HFFc6 (cell line): ENCODE measurements around the gene ADAP1. TPM values are rescaled to one million over a fixed set of nuclear protein-coding genes. Genes with fewer than 3 reads are reported as not detected.

Experiments
- DNase-seq: peaks from one replicate; pipeline ENCODE4 v3.0.0-alpha.2; 2018
- H3K27ac Mint-ChIP-seq: 2 replicates; pipeline ENCODE4 v1.8.0; 2020; ENCODE audit warnings: mild to moderate bottlenecking, mixed read lengths
- H3K27me3 Mint-ChIP-seq: 2 replicates; pipeline ENCODE4 v1.8.0; 2021; ENCODE audit warnings: mild to moderate bottlenecking, moderate library complexity, mixed read lengths; ENCODE audit not compliant: insufficient read depth
- H3K36me3 Mint-ChIP-seq: 2 replicates; pipeline ENCODE4 v1.8.0; 2021; ENCODE audit warnings: low read depth, mixed read lengths
- H3K4me1 Mint-ChIP-seq: 2 replicates; pipeline ENCODE4 v1.8.0; 2020; ENCODE audit warnings: low read depth, mixed read lengths
- H3K4me3 Mint-ChIP-seq: 2 replicates; pipeline ENCODE4 v1.8.0; 2020; ENCODE audit warnings: mild to moderate bottlenecking, moderate library complexity, mixed read lengths
- H3K9me3 Mint-ChIP-seq: 2 replicates; pipeline ENCODE4 v1.8.0; 2020; ENCODE audit warnings: mild to moderate bottlenecking, mixed read lengths
- CTCF ChIP-seq: fragments of 200-600 bp; sonication (generic); IDR thresholded peaks from 2 replicates; pipeline ENCODE4 v1.5.0; 2021; ENCODE audit warnings: antibody characterized with exemption, mild to moderate bottlenecking
- total RNA-seq, 6 experiments: library from RNA; stranded (reverse); fragmentation: NEBNext Ultra II Directional; extraction: Animal tissue kit (Norgen Biotek cat#: 25700); gene quantifications; 2 replicates in 1 of 6; 3 replicates in 5 of 6; pipeline ENCODE4 v1.2.3, GENCODE V29; 2021

ADAP1 gene
- total RNA-seq, 6 experiments from 2014 or later = 0.64 to 1.1 (median 0.90) TPM

- no peak for DNase-seq
- H3K27ac Mint-ChIP-seq = peak overlapping the region; percentile 51; the same call in 1 of the 2 replicates
- no peak overlapping the region for H3K4me3 Mint-ChIP-seq
- H3K4me1 Mint-ChIP-seq = peaks cover 21% of the 10 kb centered on the region
- H3K9me3 Mint-ChIP-seq = no peaks in the 10 kb centered on the region
- no peaks in the 10 kb centered on the region for H3K27me3 Mint-ChIP-seq
- no peak for TF ChIP-seq CTCF
- H3K36me3 Mint-ChIP-seq = peaks cover 23% of the 10 kb centered on the region
These were observed 82.5 kb downstream of the ADAP1 start for GRCh38 chr7:871900-872537.

GRCh38 chr7:869348-869747 lies 85.1 kb downstream of the ADAP1 start:
- 0 out of 2 replicates have a peak overlapping the region, but pooled peaks have one; percentile 32 for H3K27ac Mint-ChIP-seq
- H3K27me3 Mint-ChIP-seq = no peaks in the 10 kb centered on the region
- H3K4me1 Mint-ChIP-seq = peaks cover 28% of the 10 kb centered on the region
- DNase-seq = no peak
- H3K9me3 Mint-ChIP-seq = no peaks in the 10 kb centered on the region
- TF ChIP-seq CTCF = no peak
- H3K36me3 Mint-ChIP-seq = peaks cover 38% of the 10 kb centered on the region
- no peak overlapping the region for H3K4me3 Mint-ChIP-seq

GRCh38 chr7:868189-868486 lies 86.3 kb downstream of the ADAP1 start:
- Mint-ChIP-seq H3K36me3 (peaks cover 32% of the 10 kb centered on the region), H3K27me3 (no peaks in the 10 kb centered on the region), H3K4me3 (no peak overlapping the region), H3K4me1 (peaks cover 20% of the 10 kb centered on the region), H3K9me3 (no peaks in the 10 kb centered on the region), H3K27ac (peak overlapping the region; percentile 91)
- no peak for TF ChIP-seq CTCF
- no peak for DNase-seq

GRCh38 chr7:867406-868188 lies 86.9 kb downstream of the ADAP1 start:
- Mint-ChIP-seq H3K4me3 (peak overlapping the region; percentile 51), H3K36me3 (peaks cover 30% of the 10 kb centered on the region), H3K27me3 (no peaks in the 10 kb centered on the region), H3K4me1 (peaks cover 18% of the 10 kb centered on the region), H3K27ac (peak overlapping the region; percentile 91), H3K9me3 (no peaks in the 10 kb centered on the region)
- peak; percentile 84 for DNase-seq
- TF ChIP-seq CTCF = peak; percentile 33; the same call in 1 of the 2 replicates

- Mint-ChIP-seq H3K4me3 (peak overlapping the region; percentile 51), H3K9me3 (no peaks in the 10 kb centered on the region), H3K27ac (peak overlapping the region; percentile 91), H3K36me3 (peaks cover 30% of the 10 kb centered on the region), H3K4me1 (peaks cover 18% of the 10 kb centered on the region), H3K27me3 (no peaks in the 10 kb centered on the region)
- TF ChIP-seq CTCF = no peak
- peak; percentile 94 for DNase-seq
These were observed 87.5 kb downstream of the ADAP1 start for GRCh38 chr7:867001-867405.
